HG02943 (cell line): ENCODE measurements around the gene SSBP3.

ENCODE experiments used
- ATAC-seq: cut with Tn5 transposase; IDR thresholded peaks from one replicate; pipeline ENCODE4 v1.9.1; 2021; ENCODE audit warnings: mild to moderate bottlenecking, low read depth, moderate library complexity; ENCODE audit not compliant: unreplicated experiment

The SSBP3 gene

GRCh38 chr1:54413295-54413694, 7.1 kb upstream of the SSBP3 start:
- no peak for ATAC-seq

- no peak for ATAC-seq
Measured at GRCh38 chr1:54410359-54410758, 4.2 kb upstream of the SSBP3 start.

GRCh38 chr1:54409156-54410142, 3.3 kb upstream of the SSBP3 start:
- no peak for ATAC-seq

- no peak for ATAC-seq
Measured at GRCh38 chr1:54408147-54409066, 2.2 kb upstream of the SSBP3 start.

- ATAC-seq, result no peak
Measured at GRCh38 chr1:54407404-54408146, 1.4 kb upstream of the SSBP3 start.

- ATAC-seq, result no peak
Measured at GRCh38 chr1:54407154-54407403, 885 bp upstream of the SSBP3 start.

- peak; percentile 2 for ATAC-seq
Measured at GRCh38 chr1:54405898-54406293, 298 bp downstream of the SSBP3 start.

GRCh38 chr1:54404939-54405897, 976 bp downstream of the SSBP3 start:
- ATAC-seq, result no peak

GRCh38 chr1:54404263-54404662, 1.9 kb downstream of the SSBP3 start:
- ATAC-seq, result no peak

GRCh38 chr1:54403808-54404261, 2.4 kb downstream of the SSBP3 start:
- no peak for ATAC-seq

- ATAC-seq, result no peak
Measured at GRCh38 chr1:54403405-54403804, 2.8 kb downstream of the SSBP3 start.

- no peak for ATAC-seq
Measured at GRCh38 chr1:54402896-54403295, 3.3 kb downstream of the SSBP3 start.

GRCh38 chr1:54401799-54402198, 4.4 kb downstream of the SSBP3 start:
- ATAC-seq, result no peak

- no peak for ATAC-seq
Measured at GRCh38 chr1:54400329-54400728, 5.9 kb downstream of the SSBP3 start.

GRCh38 chr1:54399765-54400164, 6.4 kb downstream of the SSBP3 start:
- ATAC-seq, result no peak

- ATAC-seq, result no peak
Measured at GRCh38 chr1:54398963-54399528, 7.1 kb downstream of the SSBP3 start.

- ATAC-seq, result no peak
Measured at GRCh38 chr1:54397980-54398379, 8.2 kb downstream of the SSBP3 start.

- ATAC-seq, result no peak
Measured at GRCh38 chr1:54397090-54397591, 9.1 kb downstream of the SSBP3 start.
